ENCODE data around the gene RAB3A.

- TF ChIP-seq, protein P1, sequence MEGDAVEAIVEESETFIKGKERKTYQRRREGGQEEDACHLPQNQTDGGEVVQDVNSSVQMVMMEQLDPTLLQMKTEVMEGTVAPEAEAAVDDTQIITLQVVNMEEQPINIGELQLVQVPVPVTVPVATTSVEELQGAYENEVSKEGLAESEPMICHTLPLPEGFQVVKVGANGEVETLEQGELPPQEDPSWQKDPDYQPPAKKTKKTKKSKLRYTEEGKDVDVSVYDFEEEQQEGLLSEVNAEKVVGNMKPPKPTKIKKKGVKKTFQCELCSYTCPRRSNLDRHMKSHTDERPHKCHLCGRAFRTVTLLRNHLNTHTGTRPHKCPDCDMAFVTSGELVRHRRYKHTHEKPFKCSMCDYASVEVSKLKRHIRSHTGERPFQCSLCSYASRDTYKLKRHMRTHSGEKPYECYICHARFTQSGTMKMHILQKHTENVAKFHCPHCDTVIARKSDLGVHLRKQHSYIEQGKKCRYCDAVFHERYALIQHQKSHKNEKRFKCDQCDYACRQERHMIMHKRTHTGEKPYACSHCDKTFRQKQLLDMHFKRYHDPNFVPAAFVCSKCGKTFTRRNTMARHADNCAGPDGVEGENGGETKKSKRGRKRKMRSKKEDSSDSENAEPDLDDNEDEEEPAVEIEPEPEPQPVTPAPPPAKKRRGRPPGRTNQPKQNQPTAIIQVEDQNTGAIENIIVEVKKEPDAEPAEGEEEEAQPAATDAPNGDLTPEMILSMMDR (IDR thresholded peaks at IDR 0.05), result no peak
- TF ChIP-seq POLR2AphosphoS5 (IDR thresholded peaks at IDR 0.05), result no peak
- no peak for TF ChIP-seq POLR2A (IDR thresholded peaks at IDR 0.05)
Measured at GRCh38 chr19:18198374-18198773, 5.5 kb downstream of the RAB3A start.

All from stomach (tissue), 4 donors.